Astrocyte (in vitro differentiated cells and primary cell): ENCODE measurements around the gene AGTR1.

Source experiments
- CTCF ChIP-seq: IDR thresholded peaks from 2 replicates; pipeline ENCODE4 v1.5.1; 2011; ENCODE audit warnings: low read depth, mild to moderate bottlenecking, inconsistent platforms, low read length, moderate library complexity; ENCODE audit not compliant: insufficient read depth
- EZH2 ChIP-seq: IDR thresholded peaks from 2 replicates; pipeline ENCODE4 v1.6.1; 2012; ENCODE audit warnings: mild to moderate bottlenecking, low read length, inconsistent platforms; ENCODE audit not compliant: insufficient read depth

GRCh38 chr3:148723631-148724030 lies 25.9 kb downstream of the AGTR1 start:
- no peak for TF ChIP-seq CTCF
- TF ChIP-seq EZH2, result no peak
